IgD-negative memory B cell (primary cell): Measurements from ENCODE around the gene CT47B1. TPM values are rescaled to one million over a fixed set of nuclear protein-coding genes. Genes with fewer than 3 reads are reported as not detected.
"Not testable (repeated sequence)": the region's sequence is repeated elsewhere in the genome, so short reads cannot be mapped to it uniquely, and the experiment has no call there.

ENCODE experiments used
- H3K27ac Mint-ChIP-seq, 3 donors: one replicate each; pipeline ENCODE4 v1.8.0; 2020 to 2022; ENCODE audit warnings: mild to moderate bottlenecking in 3 of 3, mixed read lengths in 3 of 3, moderate library complexity in 1 of 3
- H3K27me3 Mint-ChIP-seq: one replicate; pipeline ENCODE4 v1.8.0; 2021; ENCODE audit warnings: mixed read lengths
- H3K36me3 Mint-ChIP-seq: one replicate; pipeline ENCODE4 v1.8.0; 2020; ENCODE audit warnings: mild to moderate bottlenecking, mixed read lengths
- H3K4me1 Mint-ChIP-seq, 3 donors: one replicate each; pipeline ENCODE4 v1.8.0; 2020 to 2022; ENCODE audit warnings: mixed read lengths in 3 of 3, mild to moderate bottlenecking in 1 of 3
- H3K4me3 Mint-ChIP-seq, 4 donors: one replicate each; pipeline ENCODE4 v1.8.0; 2020 to 2022; ENCODE audit warnings: mild to moderate bottlenecking in 4 of 4, mixed read lengths in 4 of 4, moderate library complexity in 3 of 4
- H3K9me3 Mint-ChIP-seq, 3 donors: one replicate each; pipeline ENCODE4 v1.8.0; 2020 to 2021; ENCODE audit warnings: mixed read lengths in 3 of 3, mild to moderate bottlenecking in 1 of 3
- polyA plus RNA-seq: library from polyadenylated mRNA; unstranded; fragments of 300-500 nt; fragmentation: Illumina TruSeq; gene quantifications from one replicate; pipeline ENCODE4 v1.2.3, GENCODE V29; 2021

CT47B1 gene
- not detected for polyA plus RNA-seq

DNA sequence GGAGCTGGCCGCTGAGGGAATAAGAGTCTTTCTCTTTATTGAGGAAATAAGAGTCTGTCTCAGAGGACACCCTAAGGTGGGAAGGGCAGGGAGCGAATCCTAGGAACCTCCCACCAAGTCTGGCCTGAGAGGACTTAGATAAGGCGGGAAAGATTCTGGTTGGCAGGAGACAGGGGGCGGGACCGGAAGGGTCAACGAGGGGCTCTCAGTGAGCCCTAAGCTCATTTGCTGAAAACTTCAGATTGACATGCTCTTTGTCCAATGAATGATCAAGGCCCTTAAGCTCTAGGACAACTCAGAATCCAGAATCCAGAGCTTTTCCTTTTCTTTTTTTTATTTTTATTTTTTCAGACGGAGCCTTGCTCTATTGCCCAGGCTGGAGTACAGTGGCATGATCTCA lies at the start of gene CT47B1:
TSS of gene CT47B1 (minus strand) at position 101 of the 400 bp plus-strand sequence. CDS start 196 bp downstream, outside the sequence.
- not testable (repeated sequence) for H3K36me3 Mint-ChIP-seq, H3K4me1 Mint-ChIP-seq, H3K9me3 Mint-ChIP-seq, H3K27me3 Mint-ChIP-seq, H3K4me3 Mint-ChIP-seq, H3K27ac Mint-ChIP-seq

DNA sequence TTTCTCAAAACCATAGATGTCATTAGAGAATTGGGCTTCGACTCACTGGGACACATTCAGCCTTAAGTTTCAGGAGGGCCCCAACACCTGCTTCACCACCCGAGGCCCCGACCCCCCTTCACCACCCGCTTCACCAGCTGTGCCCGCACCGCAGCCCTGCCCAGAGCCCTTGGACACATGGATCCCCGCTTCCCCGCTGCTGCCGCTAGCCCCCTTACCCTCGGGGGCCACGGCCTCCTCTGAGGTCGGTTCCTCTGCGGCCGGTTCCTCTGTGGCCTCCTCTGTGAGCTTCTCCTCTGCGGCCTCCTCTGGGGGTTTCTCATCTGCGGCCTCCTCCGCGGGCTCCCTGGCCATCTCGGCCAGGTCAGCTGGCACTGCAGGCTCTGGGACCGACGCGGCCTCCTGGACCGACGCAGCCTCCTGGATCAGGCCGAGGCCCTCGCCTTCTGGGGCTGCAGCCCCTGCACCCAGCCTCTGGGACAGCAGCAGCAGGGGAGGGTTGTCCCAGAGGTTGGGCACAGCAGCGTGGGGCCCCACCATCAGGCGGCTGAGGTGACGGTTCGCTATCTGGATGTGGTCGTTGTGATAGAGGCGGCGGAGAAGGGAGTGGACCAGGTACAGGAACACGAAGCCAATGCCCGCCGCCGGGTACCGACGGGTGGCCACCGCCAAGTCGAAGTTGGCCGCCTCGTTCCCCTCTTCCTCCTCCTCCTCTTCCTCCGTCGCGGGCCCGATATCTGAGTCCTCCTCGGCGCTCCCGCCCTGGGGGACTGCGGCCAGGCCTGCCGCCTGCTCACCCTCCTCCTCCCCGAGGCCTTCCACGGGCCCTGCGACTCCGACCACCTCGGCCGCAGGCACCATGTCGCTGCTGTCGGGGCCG lies 748 bp downstream of the CT47B1 start:
- no peaks in the 10 kb centered on the region for H3K27me3 Mint-ChIP-seq
- H3K9me3 Mint-ChIP-seq = peaks cover 0 to 1% (median 0%) of the 10 kb centered on the region in 3 donors
- H3K4me1 Mint-ChIP-seq = no peaks in the 10 kb centered on the region
- peaks cover 1% of the 10 kb centered on the region for H3K36me3 Mint-ChIP-seq
- H3K27ac Mint-ChIP-seq = no peak overlapping the region
- H3K4me3 Mint-ChIP-seq = no peak overlapping the region

DNA sequence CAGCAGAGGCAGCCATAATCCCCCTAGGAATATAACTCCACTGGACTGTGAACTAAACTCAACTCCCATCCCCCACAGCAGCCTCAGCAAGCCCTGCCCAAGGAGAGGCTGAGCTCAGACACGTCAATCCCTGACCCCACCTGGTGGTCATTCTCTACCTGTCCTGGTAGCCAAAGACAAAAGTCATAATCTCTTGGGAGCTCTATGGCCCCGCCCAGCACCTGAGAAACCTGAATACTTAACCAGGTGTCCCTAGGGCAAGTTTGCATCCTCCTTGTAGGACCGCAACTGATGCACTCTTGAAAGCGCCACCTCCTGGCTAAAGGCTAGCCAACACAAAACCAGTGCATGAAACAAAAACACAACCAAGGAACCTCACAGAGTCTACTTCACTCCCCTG lies 18.4 kb downstream of the CT47B1 start:
- Mint-ChIP-seq H3K9me3 (peaks cover 0 to 12% (median 6%) of the 10 kb centered on the region in 3 donors), H3K4me3 (no peak overlapping the region), H3K36me3 (no peaks in the 10 kb centered on the region), H3K27me3 (peaks cover 3% of the 10 kb centered on the region), H3K4me1 (no peaks in the 10 kb centered on the region), H3K27ac (no peak overlapping the region)

DNA sequence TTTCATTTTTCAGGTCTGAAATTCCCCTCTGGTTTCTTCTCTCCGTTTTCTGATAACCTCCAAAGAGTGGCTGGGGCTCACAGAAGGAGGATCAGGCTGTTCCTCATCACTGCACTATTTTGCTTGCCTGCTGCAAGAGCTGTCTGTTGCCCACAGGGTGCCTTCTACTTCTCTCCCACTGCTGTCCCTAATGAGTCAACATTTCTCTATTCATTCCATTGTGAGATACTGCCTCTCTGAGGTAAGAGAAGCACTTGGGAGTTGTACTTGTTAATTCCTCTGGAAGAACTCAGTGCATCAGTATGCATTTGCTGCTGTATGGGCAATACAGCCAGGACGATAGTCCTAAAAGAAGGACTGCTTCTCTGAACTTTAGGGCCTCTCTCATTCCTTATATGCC lies 34.8 kb downstream of the CT47B1 start:
- peaks cover 0 to 2% (median 0%) of the 10 kb centered on the region in 3 donors for H3K4me1 Mint-ChIP-seq
- H3K27ac Mint-ChIP-seq = no peak overlapping the region
- H3K9me3 Mint-ChIP-seq = peaks cover 0 to 2% (median 1%) of the 10 kb centered on the region in 3 donors
- peaks cover 1% of the 10 kb centered on the region for H3K36me3 Mint-ChIP-seq
- H3K4me3 Mint-ChIP-seq = no peak overlapping the region
- H3K27me3 Mint-ChIP-seq = no peaks in the 10 kb centered on the region

DNA sequence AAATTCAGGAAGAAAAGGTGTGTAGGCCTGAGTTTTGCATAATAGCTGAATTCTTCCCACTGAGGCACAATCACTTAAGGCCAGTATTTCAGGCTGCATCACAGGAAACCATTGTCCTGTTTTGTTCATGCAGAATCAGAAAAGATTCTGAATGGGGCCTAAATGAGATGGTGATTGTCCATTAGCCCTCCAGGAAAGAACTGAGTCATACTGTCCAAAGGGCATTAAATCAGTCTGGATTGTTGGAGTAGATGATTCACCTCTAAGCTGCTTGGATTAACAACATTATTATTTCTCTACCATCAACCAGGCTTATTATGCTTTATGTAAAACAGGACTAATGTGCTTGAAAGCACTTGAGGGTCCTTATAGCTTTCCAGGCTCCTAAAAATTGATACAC lies 36.2 kb downstream of the CT47B1 start:
- H3K27ac Mint-ChIP-seq = no peak overlapping the region
- peaks cover 0 to 10% (median 1%) of the 10 kb centered on the region in 3 donors for H3K9me3 Mint-ChIP-seq
- no peak overlapping the region for H3K4me3 Mint-ChIP-seq
- peaks cover 0 to 2% (median 0%) of the 10 kb centered on the region in 3 donors for H3K4me1 Mint-ChIP-seq
- H3K27me3 Mint-ChIP-seq = no peaks in the 10 kb centered on the region
- peaks cover 1% of the 10 kb centered on the region for H3K36me3 Mint-ChIP-seq

DNA sequence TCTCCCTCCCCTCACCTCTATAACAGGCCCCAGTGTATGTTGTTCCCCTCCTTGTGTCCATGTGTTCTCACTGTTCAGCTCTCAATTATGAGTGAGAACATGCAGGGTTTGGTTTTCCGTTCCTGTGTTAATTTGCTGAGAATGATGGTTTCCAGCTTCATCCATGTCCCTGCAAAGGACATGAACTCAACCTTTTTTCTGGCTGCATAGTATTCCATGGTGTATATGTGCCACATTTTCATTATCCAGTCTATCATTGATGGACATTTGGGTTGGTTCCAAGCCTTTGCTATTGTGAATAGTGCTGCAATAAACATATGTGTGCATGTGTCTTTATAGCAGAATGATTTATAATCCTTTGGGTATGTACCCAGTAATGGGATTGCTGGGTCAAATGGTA lies 48.5 kb downstream of the CT47B1 start:
- H3K27ac Mint-ChIP-seq, H3K4me1 Mint-ChIP-seq, H3K36me3 Mint-ChIP-seq, H3K27me3 Mint-ChIP-seq, H3K4me3 Mint-ChIP-seq: not testable (repeated sequence)
- H3K9me3 Mint-ChIP-seq = peaks cover 2 to 13% (median 11%) of the 10 kb centered on the region in 3 donors

DNA sequence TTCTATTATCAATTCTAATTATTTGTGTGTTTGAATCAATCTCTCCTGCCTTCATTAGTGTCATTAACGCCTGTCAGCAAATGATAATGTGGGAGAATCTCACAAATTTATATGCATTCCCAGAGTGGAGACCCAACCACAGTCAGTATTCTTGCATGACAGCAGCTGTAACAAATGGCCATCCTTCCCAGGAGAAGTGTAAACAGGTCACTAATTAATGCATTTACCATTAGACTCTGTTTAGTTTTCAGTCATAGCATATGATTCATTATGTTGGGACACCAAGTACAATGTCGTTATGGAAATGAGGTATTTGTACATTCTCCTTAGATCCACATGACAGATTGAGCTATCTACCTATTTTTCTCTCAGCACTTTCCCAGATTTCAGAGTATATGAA lies 50.5 kb downstream of the CT47B1 start:
- H3K4me3 Mint-ChIP-seq = no peak overlapping the region
- no peaks in the 10 kb centered on the region for H3K36me3 Mint-ChIP-seq
- H3K27ac Mint-ChIP-seq = no peak overlapping the region
- H3K9me3 Mint-ChIP-seq = peaks cover 0 to 10% (median 2%) of the 10 kb centered on the region in 3 donors
- H3K4me1 Mint-ChIP-seq = no peaks in the 10 kb centered on the region
- no peaks in the 10 kb centered on the region for H3K27me3 Mint-ChIP-seq

DNA sequence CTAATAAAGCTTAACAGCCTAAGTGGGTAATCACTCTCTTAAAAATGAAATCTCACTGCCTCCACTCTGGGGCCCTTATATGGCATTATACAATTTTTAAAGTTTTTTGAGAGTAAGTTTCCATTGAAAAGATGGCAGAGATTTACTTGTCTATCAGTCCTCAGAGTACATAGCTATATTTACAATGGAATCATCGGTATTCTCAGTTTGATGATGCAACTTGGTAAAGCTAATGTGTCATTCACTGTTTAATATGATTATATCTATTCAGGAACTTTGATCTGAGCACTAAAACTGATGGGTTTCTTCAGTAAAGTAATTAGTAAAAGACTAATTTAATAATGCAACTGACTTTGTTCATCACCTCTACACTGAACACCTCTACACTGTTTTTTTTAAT lies 51.6 kb downstream of the CT47B1 start:
- Mint-ChIP-seq H3K27ac (no peak overlapping the region), H3K4me3 (no peak overlapping the region), H3K27me3 (no peaks in the 10 kb centered on the region), H3K36me3 (no peaks in the 10 kb centered on the region), H3K4me1 (no peaks in the 10 kb centered on the region), H3K9me3 (peaks cover 0 to 8% (median 2%) of the 10 kb centered on the region in 3 donors)

DNA sequence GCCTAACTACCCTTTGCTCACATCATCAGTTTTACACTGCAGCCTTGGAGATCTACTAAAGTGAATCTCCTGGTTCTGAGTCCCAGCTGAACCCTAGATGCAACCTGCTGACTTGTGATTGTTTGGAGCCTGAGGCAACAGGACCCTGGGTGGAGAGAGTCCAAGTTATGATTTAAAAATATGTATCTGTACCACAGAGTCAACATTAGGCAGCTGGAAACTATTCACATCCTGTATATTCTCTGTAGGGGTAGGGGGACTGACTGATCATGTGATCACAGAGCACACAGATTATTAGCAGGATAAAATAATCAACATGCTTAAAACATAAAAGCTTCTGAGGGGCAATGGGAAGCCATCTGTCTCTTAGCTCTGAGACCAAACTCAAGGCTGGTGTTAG lies 52.1 kb downstream of the CT47B1 start:
- Mint-ChIP-seq H3K27ac (no peak overlapping the region), H3K4me3 (no peak overlapping the region), H3K36me3 (no peaks in the 10 kb centered on the region), H3K27me3 (no peaks in the 10 kb centered on the region), H3K4me1 (no peaks in the 10 kb centered on the region), H3K9me3 (peaks cover 0 to 8% (median 2%) of the 10 kb centered on the region in 3 donors)

Other genes with a start within 250 kb of the CT47B1 start
- 14.9 TPM for gene C1GALT1C1, start 245.8 kb downstream of the CT47B1 start, polyA plus RNA-seq
- not detected for gene CT47A11, start 61.3 kb upstream of the CT47B1 start, polyA plus RNA-seq
- gene CT47A10, start 66.2 kb upstream of the CT47B1 start, polyA plus RNA-seq = not detected
- gene CT47A9, start 71.0 kb upstream of the CT47B1 start, polyA plus RNA-seq = not detected
- gene CT47A8, start 75.9 kb upstream of the CT47B1 start, polyA plus RNA-seq = not detected
- not detected for gene CT47A7, start 80.7 kb upstream of the CT47B1 start, polyA plus RNA-seq
- gene CT47A6, start 85.6 kb upstream of the CT47B1 start, polyA plus RNA-seq = not detected
- gene CT47A5, start 90.5 kb upstream of the CT47B1 start, polyA plus RNA-seq = not detected
- gene CT47A4, start 95.3 kb upstream of the CT47B1 start, polyA plus RNA-seq = not detected
- not detected for gene CT47A3, start 100.2 kb upstream of the CT47B1 start, polyA plus RNA-seq
- gene CT47A2, start 105.1 kb upstream of the CT47B1 start, polyA plus RNA-seq = not detected
- gene CT47A1, start 109.9 kb upstream of the CT47B1 start, polyA plus RNA-seq = not detected
- 0.20 TPM for gene GLUD2, start 171.7 kb upstream of the CT47B1 start, polyA plus RNA-seq